GM18868 (cell line): Measurements from ENCODE around the gene KCNA3.

Experiments used
- ATAC-seq: cut with Tn5 transposase; IDR thresholded peaks from one replicate; pipeline ENCODE4 v1.9.1; 2021; ENCODE audit warnings: mild to moderate bottlenecking, moderate library complexity; ENCODE audit not compliant: unreplicated experiment

KCNA3 gene

GRCh38 chr1:110674337-110675059 lies at the start of gene KCNA3:
Gene KCNA3, minus strand, starts transcription at chr1:110674940. Its CDS starts 131 bp downstream, at chr1:110674809.
- ATAC-seq, result peak; percentile 42

GRCh38 chr1:110722807-110723206 lies 48.1 kb upstream of the KCNA3 start:
- ATAC-seq, result no peak

- no peak for ATAC-seq
Observed at GRCh38 chr1:110719908-110720307, 45.2 kb upstream of the KCNA3 start.

- no peak for ATAC-seq
Observed at GRCh38 chr1:110718452-110718851, 43.7 kb upstream of the KCNA3 start.

GRCh38 chr1:110717179-110717578 lies 42.4 kb upstream of the KCNA3 start:
- no peak for ATAC-seq

- no peak for ATAC-seq
Observed at GRCh38 chr1:110714374-110714995, 39.7 kb upstream of the KCNA3 start.

GRCh38 chr1:110713221-110713620 lies 38.5 kb upstream of the KCNA3 start:
- no peak for ATAC-seq

- ATAC-seq, result no peak
Observed at GRCh38 chr1:110710314-110710713, 35.6 kb upstream of the KCNA3 start.

GRCh38 chr1:110708974-110709440 lies 34.3 kb upstream of the KCNA3 start:
- no peak for ATAC-seq

- no peak for ATAC-seq
Observed at GRCh38 chr1:110707232-110707631, 32.5 kb upstream of the KCNA3 start.

GRCh38 chr1:110706621-110707020 lies 31.9 kb upstream of the KCNA3 start:
- ATAC-seq, result no peak

- no peak for ATAC-seq
Observed at GRCh38 chr1:110702260-110702659, 27.5 kb upstream of the KCNA3 start.

GRCh38 chr1:110700767-110701166 lies 26.0 kb upstream of the KCNA3 start:
- no peak for ATAC-seq

GRCh38 chr1:110697606-110698005 lies 22.9 kb upstream of the KCNA3 start:
- no peak for ATAC-seq

- ATAC-seq, result no peak
Observed at GRCh38 chr1:110696818-110697217, 22.1 kb upstream of the KCNA3 start.

- ATAC-seq, result no peak
Observed at GRCh38 chr1:110690709-110691365, 16.1 kb upstream of the KCNA3 start.

GRCh38 chr1:110689868-110690267 lies 15.1 kb upstream of the KCNA3 start:
- no peak for ATAC-seq

GRCh38 chr1:110688514-110688913 lies 13.8 kb upstream of the KCNA3 start:
- no peak for ATAC-seq

- ATAC-seq, result no peak
Observed at GRCh38 chr1:110687250-110687649, 12.5 kb upstream of the KCNA3 start.

GRCh38 chr1:110686188-110686587 lies 11.4 kb upstream of the KCNA3 start:
- ATAC-seq, result no peak

- no peak for ATAC-seq
Observed at GRCh38 chr1:110684491-110684890, 9.8 kb upstream of the KCNA3 start.

- ATAC-seq, result no peak
Observed at GRCh38 chr1:110682898-110683297, 8.2 kb upstream of the KCNA3 start.
